Smooth muscle cell (in vitro differentiated cells): ENCODE data around the gene EDIL3. TPM values are rescaled to one million over a fixed set of nuclear protein-coding genes. Genes with fewer than 3 reads are reported as not detected.
"Not testable (repeated sequence)": the region's sequence is repeated elsewhere in the genome, so short reads cannot be mapped to it uniquely, and the experiment has no call there.

Experiments
- DNase-seq: peaks from one replicate; lab custom pipeline; 2025; ENCODE audit not compliant: unreplicated experiment; lab: John Stamatoyannopoulos, UW
- H2AFZ ChIP-seq: fragments of 200-600 bp; sonication (generic); 2 replicates; pipeline ENCODE4 v1.6.0; 2016; ENCODE audit warnings: antibody characterized with exemption, low read depth, mild to moderate bottlenecking
- H3F3A ChIP-seq: fragments of 200-600 bp; sonication (generic); 2 replicates; pipeline ENCODE4 v1.6.0; 2017; ENCODE audit warnings: antibody characterized with exemption, low read depth
- H3K27ac ChIP-seq: fragments of 200-600 bp; sonication (generic); 2 replicates; pipeline ENCODE4 v1.5.1; 2016; ENCODE audit warnings: low read depth, mild to moderate bottlenecking
- H3K27me3 ChIP-seq: fragments of 200-600 bp; sonication (generic); 2 replicates; pipeline ENCODE4 v1.6.1; 2016; ENCODE audit warnings: low read depth, mild to moderate bottlenecking
- H3K36me3 ChIP-seq: fragments of 200-600 bp; sonication (generic); 2 replicates; pipeline ENCODE4 v1.5.1; 2016; ENCODE audit warnings: low read depth
- H3K4me1 ChIP-seq: fragments of 200-600 bp; sonication (generic); 2 replicates; pipeline ENCODE4 v1.5.1; 2016; ENCODE audit warnings: low read depth
- H3K4me2 ChIP-seq: fragments of 200-600 bp; sonication (generic); 2 replicates; pipeline ENCODE4 v1.6.0; 2016; ENCODE audit warnings: mild to moderate bottlenecking
- H3K4me3 ChIP-seq: fragments of 200-600 bp; sonication (generic); 2 replicates; pipeline ENCODE4 v1.5.1; 2016; ENCODE audit warnings: mild to moderate bottlenecking
- H3K79me2 ChIP-seq: fragments of 200-600 bp; sonication (generic); 2 replicates; pipeline ENCODE4 v1.6.0; 2016; ENCODE audit warnings: low read depth, mild to moderate bottlenecking
- H3K9ac ChIP-seq: fragments of 200-600 bp; sonication (generic); 2 replicates; pipeline ENCODE4 v1.6.0; 2016; ENCODE audit warnings: low read depth
- H3K9me3 ChIP-seq: fragments of 200-600 bp; sonication (generic); replicated peaks from 2 replicates; pipeline ENCODE4 v1.5.1; 2016; ENCODE audit warnings: low read depth
- H4K20me1 ChIP-seq: fragments of 200-600 bp; sonication (generic); 2 replicates; pipeline ENCODE4 v1.6.0; 2016; ENCODE audit warnings: low read depth
- CTCF ChIP-seq: fragments of 200-600 bp; sonication (generic); IDR thresholded peaks from 2 replicates; pipeline ENCODE4 v1.5.1; 2017; ENCODE audit warnings: borderline replicate concordance, mild to moderate bottlenecking, antibody characterized with exemption; ENCODE audit not compliant: insufficient read depth, poor library complexity, severe bottlenecking
- WGBS: methylation state at CpG from one replicate; pipeline ENCODE4 v1.1.7; 2016; ENCODE audit warnings: low lambda C conversion rate; 5-methylcytosine and 5-hydroxymethylcytosine counted together
- polyA plus RNA-seq: library from polyadenylated mRNA; unstranded; fragments of >200 nt; fragmentation: Nextera tagmentation; extraction: Ambion mirVana; gene quantifications from 2 replicates; pipeline ENCODE4 v1.2.1, GENCODE V29; 2016
- total RNA-seq: library from RNA; depleted of rRNA; stranded (reverse); fragments of >200 nt; gene quantifications from 2 replicates; pipeline ENCODE4 v1.2.3, GENCODE V29; 2014

Gene EDIL3
- total and polyA plus RNA-seq, 2 experiments from 2014 or later, result 98.4 to 119 TPM

- H3K4me2 ChIP-seq, result no peak overlapping the region
- no peak overlapping the region for H2AFZ ChIP-seq
- H3K27me3 ChIP-seq, result no peaks in the 10 kb centered on the region
- no peak overlapping the region for H3K27ac ChIP-seq
- H3F3A ChIP-seq, result no peaks in the 10 kb centered on the region
- 88% methylated on average over 1 of the region's 1 CpG for whole genome bisulfite sequencing
- DNase-seq, result no peak
- H3K9ac ChIP-seq, result no peak overlapping the region
- no peaks in the 10 kb centered on the region for H3K79me2 ChIP-seq
- H3K9me3 ChIP-seq, result no peaks in the 10 kb centered on the region
- H3K4me3 ChIP-seq, result no peak overlapping the region
- H3K36me3 ChIP-seq, result no peaks in the 10 kb centered on the region
- no peak for TF ChIP-seq CTCF
- H3K4me1 ChIP-seq, result no peaks in the 10 kb centered on the region
- H4K20me1 ChIP-seq, result no peaks in the 10 kb centered on the region
Observed at GRCh38 chr5:84162695-84163094, 222.0 kb downstream of the EDIL3 start.

GRCh38 chr5:84160650-84161049 lies 224.0 kb downstream of the EDIL3 start:
- not testable (repeated sequence) for H2AFZ ChIP-seq, H3K36me3 ChIP-seq, H3K27me3 ChIP-seq, H3K4me3 ChIP-seq, H3K27ac ChIP-seq, H3K9me3 ChIP-seq, H4K20me1 ChIP-seq, H3K79me2 ChIP-seq, H3F3A ChIP-seq, H3K4me1 ChIP-seq, DNase-seq, H3K4me2 ChIP-seq, H3K9ac ChIP-seq

GRCh38 chr5:84149094-84149493 lies 235.6 kb downstream of the EDIL3 start:
- H3K27ac ChIP-seq, result no peak overlapping the region
- no peaks in the 10 kb centered on the region for H3K4me1 ChIP-seq
- no peaks in the 10 kb centered on the region for H3K27me3 ChIP-seq
- no peaks in the 10 kb centered on the region for H3F3A ChIP-seq
- no peak overlapping the region for H3K4me2 ChIP-seq
- no peaks in the 10 kb centered on the region for H3K9me3 ChIP-seq
- no peaks in the 10 kb centered on the region for H4K20me1 ChIP-seq
- WGBS, result 88% methylated on average over 3 of the region's 3 CpGs
- H2AFZ ChIP-seq, result no peak overlapping the region
- TF ChIP-seq CTCF, result no peak
- no peak overlapping the region for H3K9ac ChIP-seq
- no peak for DNase-seq
- no peaks in the 10 kb centered on the region for H3K36me3 ChIP-seq
- H3K79me2 ChIP-seq, result no peaks in the 10 kb centered on the region
- H3K4me3 ChIP-seq, result no peak overlapping the region

- Histone ChIP-seq H3K79me2 (no peaks in the 10 kb centered on the region), H3K27ac (no peak overlapping the region), H4K20me1 (no peaks in the 10 kb centered on the region), H3K9ac (no peak overlapping the region), H3K4me3 (no peak overlapping the region), H3K36me3 (no peaks in the 10 kb centered on the region), H3K27me3 (no peaks in the 10 kb centered on the region), H2AFZ (no peak overlapping the region), H3F3A (no peaks in the 10 kb centered on the region), H3K4me1 (no peaks in the 10 kb centered on the region), H3K9me3 (no peaks in the 10 kb centered on the region), H3K4me2 (no peak overlapping the region)
- 77% methylated on average over 2 of the region's 2 CpGs for WGBS
- no peak for DNase-seq
- TF ChIP-seq CTCF, result no peak
Observed at GRCh38 chr5:84148651-84149050, 236.0 kb downstream of the EDIL3 start.
